ENCODE measurements around the gene NFATC2IP.

The NFATC2IP gene

DNA sequence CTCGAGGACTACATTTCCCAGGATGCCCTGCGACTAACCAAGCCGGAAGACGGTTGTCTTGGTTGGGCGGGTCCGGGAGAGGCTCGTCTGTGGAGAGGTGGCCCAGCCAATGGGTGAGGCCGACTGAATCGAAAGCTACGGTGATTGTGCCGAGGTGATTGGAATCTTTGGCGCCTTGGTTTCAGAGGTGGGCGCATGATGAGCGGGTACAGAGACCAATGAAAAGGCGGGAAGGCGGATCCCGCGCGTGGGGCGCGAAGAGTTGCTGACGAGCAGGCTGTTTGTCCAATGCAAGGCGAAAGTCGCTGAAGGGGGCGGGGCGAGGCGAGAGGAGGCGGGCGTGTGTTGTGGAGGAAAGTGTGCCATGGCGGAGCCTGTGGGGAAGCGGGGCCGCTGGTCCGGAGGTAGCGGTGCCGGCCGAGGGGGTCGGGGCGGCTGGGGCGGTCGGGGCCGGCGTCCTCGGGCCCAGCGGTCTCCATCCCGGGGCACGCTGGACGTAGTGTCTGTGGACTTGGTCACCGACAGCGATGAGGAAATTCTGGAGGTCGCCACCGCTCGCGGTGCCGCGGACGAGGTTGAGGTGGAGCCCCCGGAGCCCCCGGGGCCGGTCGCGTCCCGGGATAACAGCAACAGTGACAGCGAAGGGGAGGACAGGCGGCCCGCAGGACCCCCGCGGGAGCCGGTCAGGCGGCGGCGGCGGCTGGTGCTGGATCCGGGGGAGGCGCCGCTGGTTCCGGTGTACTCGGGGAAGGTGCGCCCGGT, at the start of gene NFATC2IP:
Gene NFATC2IP, plus strand, starts transcription at position 290 of the 762 bp plus-strand sequence. Its CDS starts 75 bp downstream, at position 365.
- DNase-seq (ENCODE audit: low read depth in 2 of 2): peak; percentile 98 to 99

DNA sequence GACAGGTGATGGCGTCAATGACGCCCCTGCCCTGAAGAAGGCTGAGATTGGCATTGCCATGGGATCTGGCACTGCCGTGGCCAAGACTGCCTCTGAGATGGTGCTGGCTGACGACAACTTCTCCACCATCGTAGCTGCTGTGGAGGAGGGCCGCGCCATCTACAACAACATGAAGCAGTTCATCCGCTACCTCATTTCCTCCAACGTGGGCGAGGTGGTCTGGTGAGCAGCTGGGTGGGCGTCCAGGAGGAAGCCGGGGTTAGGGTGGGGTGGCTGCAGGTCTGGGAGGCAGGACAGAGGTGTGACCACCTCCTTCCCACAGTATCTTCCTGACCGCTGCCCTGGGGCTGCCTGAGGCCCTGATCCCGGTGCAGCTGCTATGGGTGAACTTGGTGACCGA, 48.9 kb upstream of the NFATC2IP start:
- no peak for DNase-seq (ENCODE audit: low read depth in 2 of 2)

GRCh38 chr16:28902909-28903308, 47.8 kb upstream of the NFATC2IP start:
- no peak for DNase-seq (ENCODE audit: low read depth in 2 of 2)

DNA sequence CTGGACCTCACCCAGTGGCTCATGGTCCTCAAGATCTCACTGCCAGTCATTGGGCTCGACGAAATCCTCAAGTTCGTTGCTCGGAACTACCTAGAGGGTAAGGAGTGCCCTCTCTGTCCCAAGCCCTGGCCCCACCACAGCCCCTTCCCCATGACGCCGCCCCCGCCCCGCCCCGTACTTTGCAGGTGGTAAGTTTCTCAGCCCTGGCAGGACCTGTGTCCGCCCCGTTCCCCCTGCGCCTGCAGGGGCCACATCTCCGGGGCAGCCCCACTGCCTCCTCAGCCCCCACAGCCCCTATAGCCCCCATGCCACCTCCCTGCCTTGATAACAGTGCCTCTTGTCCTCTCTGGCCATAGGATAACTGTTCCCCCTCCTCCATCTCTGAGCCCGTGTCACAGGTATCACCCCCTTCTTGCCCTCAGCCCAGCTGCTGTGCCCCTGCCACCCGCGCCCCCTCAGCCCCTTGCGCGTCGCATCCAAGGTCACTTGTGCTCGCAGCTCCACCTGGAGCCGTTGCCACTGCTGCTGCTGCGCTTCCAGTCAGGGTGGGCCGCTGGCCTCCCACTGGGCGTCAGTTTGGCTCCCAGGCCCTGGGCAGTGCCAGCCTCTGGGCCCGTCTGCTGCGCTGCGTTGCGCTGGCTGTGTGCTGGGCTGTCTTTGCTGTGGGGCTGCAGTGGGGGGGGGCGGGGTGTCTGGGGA, 47.2 kb upstream of the NFATC2IP start:
- no peak for DNase-seq (ENCODE audit: low read depth in 2 of 2)

GRCh38 chr16:28904363-28904762, 46.4 kb upstream of the NFATC2IP start:
- no peak for DNase-seq (ENCODE audit: low read depth in 2 of 2)

GRCh38 chr16:28904828-28905227, 45.9 kb upstream of the NFATC2IP start:
- DNase-seq (ENCODE audit: low read depth in 2 of 2): no peak

DNA sequence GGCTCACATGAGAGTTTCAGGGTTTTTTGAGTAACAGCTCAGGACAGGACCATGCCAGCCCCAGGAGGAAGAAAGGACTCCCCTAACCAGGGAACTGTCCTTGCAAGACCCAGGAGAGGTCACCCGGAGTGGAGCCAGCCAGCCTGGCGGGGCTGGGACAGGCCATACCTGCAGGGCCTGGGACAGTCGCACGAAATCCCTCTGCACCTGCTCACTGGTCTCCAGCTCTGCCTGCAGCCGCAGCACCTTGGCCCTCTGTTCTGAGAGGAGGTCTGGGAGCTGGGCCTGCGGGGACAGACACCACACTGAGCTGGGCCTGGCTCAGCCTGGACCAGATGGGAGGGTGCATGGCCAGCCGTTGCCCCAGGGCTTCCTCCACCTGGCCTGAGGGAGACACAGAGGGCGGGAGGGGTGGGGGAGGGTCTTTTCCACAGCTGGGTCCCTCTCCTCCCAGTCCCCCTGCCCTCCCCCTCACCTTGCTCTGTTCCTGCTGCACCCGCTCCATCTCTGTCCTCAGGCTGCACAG, 45.4 kb upstream of the NFATC2IP start:
- no peak for DNase-seq (ENCODE audit: low read depth in 2 of 2)

DNA sequence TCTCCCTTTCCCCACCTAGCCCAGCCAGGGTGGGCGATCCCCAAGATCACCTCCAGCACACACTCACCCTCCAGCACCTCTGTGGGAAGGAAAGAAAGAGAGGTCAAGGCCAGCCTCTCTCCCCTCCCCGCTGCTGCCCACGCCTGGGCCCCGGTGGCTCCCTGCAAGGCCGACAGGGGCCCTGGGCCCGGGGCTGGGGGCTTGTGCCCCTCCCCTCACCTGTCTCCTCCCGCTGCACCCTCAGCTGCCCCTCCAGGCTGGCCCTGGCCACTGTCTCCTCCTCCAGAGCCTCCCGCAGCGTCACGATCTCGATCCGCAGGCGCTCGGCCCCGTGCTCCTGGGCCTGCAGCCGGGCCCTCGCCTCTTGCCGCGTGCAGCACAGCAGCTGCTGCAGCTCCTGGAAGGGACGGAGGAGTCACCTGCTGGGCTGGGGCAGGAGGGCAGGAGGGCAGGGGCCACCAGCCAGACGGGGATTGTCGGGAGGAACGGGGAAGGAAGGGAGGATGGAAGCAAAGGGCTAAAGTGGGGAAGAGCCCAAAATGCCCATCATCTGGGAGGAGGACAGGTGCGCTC, 44.9 kb upstream of the NFATC2IP start:
- DNase-seq (ENCODE audit: low read depth in 2 of 2): no peak

DNA sequence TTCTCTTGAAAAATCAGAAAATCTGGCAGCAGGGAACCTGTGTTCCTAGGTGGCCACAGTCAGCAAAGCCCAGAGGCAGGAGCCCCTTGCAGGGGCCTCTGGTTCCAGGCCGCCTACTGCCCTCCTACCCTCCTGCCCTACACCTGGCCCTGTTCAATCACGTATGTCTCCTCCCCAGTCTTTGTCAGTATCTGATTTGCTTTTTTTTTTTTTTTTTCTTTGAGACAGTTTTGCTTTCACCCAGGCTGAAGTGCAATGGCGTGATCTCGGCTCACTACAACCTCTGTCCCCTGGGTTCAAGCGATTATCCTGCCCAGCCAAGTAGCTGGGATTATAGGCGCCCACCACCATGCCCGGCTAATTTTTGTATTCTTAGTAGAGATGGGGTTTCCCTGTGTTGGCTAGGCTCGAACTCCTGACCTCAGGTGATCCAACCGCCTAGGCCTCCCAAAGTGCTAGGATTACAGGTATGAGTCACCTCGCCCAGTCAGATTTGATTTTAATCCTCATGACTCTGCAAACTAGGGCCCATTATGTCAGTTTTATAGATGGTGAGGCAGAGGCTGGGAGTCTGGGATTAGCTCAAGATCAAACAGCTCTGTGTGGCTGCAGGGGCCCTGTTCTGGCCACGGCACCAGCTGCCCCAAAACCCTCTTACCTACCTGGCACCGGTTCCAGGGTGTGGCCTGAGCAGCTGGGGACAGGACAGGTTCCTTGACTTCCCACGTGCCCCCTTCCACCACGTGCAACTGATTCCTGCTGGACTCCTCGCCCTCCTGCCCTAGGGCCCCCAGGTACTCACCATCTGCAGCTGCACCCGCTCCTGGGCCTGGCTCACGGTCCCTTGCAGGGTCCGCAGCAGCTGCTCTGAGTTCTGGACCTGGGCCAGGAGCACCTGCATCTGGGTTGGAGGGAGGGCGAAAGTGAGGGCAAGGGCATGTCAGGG, 40.4 kb upstream of the NFATC2IP start:
- DNase-seq (ENCODE audit: low read depth in 2 of 2): no peak

GRCh38 chr16:28912558-28912957, 38.2 kb upstream of the NFATC2IP start:
- no peak for DNase-seq (ENCODE audit: low read depth in 2 of 2)

DNA sequence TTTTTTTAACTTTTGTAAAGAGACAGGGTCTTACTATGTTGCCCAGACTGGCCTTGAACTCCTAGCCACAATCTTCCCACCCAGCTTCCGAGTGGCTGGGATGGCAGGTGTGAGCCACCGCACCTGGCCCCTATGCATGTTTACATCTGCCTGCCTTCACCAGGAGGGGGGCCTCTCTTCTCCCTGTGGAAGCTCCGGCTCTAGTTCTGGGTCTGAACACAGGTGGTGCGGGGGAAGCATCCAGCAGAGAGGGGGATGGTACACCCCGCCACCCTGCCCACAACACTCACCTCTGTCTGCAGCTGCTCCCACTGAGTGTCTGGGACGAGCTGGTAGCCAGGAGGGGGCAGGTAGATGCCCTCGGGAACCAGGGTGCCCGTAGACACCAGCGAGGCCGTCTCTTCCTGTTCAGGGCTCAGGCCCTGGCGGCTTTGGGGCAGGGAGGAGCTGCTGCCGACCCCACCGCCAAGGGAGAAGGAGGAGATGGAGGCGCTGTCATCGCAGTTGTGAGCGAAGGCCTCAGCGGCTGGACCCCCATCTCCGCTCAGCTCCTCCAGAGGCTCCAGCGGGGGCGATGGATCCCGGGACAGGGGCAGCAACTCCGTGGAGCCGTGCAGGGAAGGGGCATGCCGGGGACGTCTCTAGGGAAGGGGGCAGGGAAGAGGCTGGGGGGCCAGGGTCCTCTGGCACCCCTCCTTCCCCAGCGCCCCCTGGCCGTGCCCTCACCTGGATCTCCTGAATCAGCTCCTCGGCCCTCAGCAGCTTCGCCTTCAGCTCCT, 36.6 kb upstream of the NFATC2IP start:
- no peak for DNase-seq (ENCODE audit: low read depth in 2 of 2)

DNA sequence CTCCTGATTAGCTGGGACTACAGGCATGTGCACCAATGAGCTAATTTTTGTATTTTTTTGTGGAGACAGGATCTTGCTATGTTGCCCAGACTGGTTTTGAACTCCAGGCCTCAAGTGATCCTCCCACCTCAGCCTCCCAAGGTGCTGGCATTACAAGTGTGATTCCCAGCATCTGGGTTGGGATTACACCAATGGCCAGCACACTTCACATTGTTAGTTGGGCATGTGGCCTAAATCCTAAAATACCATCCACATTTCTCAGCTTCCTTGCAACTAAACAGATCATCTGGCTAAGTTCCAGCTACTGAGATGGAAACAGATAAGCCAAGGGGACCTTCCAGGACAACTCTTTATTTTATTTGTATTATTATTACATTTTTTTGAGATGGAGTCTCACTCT, 35.6 kb upstream of the NFATC2IP start:
- DNase-seq (ENCODE audit: low read depth in 2 of 2): no peak

GRCh38 chr16:28917095-28917494, 33.6 kb upstream of the NFATC2IP start:
- no peak for DNase-seq (ENCODE audit: low read depth in 2 of 2)

GRCh38 chr16:28918698-28919097, 32.0 kb upstream of the NFATC2IP start:
- DNase-seq (ENCODE audit: low read depth in 2 of 2): no peak

DNA sequence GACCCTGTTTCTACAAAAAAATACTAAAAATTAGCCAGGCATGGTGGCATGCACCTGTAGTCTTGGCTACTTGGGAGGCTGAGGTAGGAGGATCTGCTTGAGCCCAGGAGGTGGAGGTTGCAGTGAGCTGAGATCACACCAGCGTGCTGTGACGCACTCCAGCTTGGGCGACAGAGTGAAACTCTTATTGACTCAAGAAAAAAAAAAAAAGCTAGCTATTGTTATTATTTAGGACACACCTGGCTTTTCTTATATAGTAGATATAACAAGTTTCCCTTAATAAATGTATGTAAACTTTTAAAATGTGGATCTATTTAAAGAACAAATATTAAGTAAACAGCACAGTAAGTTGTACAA, 27.5 kb upstream of the NFATC2IP start:
- DNase-seq (ENCODE audit: low read depth in 2 of 2): no peak

GRCh38 chr16:28923652-28924398, 26.9 kb upstream of the NFATC2IP start:
- no peak for DNase-seq (ENCODE audit: low read depth in 2 of 2)

- no peak for DNase-seq (ENCODE audit: low read depth in 2 of 2)
Measured at GRCh38 chr16:28924399-28924761, 26.4 kb upstream of the NFATC2IP start.

DNA sequence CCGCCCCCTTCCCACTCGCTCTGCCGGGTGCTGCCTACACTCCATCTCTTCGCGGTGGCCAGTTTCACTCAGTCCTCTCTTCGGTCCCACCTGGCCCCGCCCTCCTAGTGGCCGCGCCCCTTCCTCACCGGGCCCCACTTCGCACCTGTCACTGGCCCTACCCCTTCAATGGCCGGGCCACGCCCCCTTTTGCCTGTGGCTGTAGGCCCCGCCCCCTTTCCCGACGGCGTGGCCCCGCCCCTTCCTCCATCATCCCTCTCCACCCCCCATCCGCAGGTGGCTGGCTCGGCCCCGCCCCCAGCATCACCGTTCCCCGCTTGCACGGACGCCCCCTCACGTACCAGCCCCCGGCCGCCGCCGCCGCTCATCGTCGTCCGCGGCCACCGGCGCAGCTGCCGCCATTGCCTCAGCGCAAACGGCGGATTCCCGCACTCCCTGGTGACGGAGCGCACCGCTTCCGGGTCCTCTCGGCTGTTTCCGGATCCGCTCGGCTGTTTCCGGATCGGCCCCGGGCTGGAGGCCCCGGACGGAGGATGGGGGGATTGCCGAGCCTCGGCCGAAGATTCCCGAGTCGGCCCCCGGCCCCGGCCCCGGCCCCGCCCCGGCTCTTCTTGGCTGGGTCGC, 25.9 kb upstream of the NFATC2IP start, which contains the start of gene RABEP2:
Gene RABEP2, minus strand, starts transcription at position 477 of the 624 bp plus-strand sequence. Its CDS starts 75 bp downstream, at position 402.
- peak; percentile 85 to 98 for DNase-seq (ENCODE audit: low read depth in 2 of 2)

- DNase-seq (ENCODE audit: low read depth in 2 of 2): peak; percentile 42 to 64
Measured at GRCh38 chr16:28925386-28926228, 25.1 kb upstream of the NFATC2IP start.

Data from stimulated activated CD4-positive, alpha-beta T cell treated with anti-CD3 and anti-CD28 coated beads, Interleukin-1b, Interleukin-23, amount 100 ng/mL, for 1 hour (primary cell).